Measurements from ENCODE around the gene LTF. TPM values are rescaled to one million over a fixed set of nuclear protein-coding genes. Genes with fewer than 3 reads are reported as not detected.

Gene LTF
- total RNA-seq, 1 donor from 2014 or later = not detected

GRCh38 chr3:46447228-46447985 is 17.3 kb downstream of the LTF start:
- Mint-ChIP-seq H3K27me3 (ENCODE audit: low read depth, unreplicated experiment) (peaks cover 24% of the 10 kb centered on the region), H3K9me3 (ENCODE audit: unreplicated experiment) (no peaks in the 10 kb centered on the region), H3K27ac (ENCODE audit: unreplicated experiment) (no peak overlapping the region), H3K4me1 (ENCODE audit: low read depth, unreplicated experiment) (no peaks in the 10 kb centered on the region), H3K36me3 (ENCODE audit: low read depth, unreplicated experiment) (no peaks in the 10 kb centered on the region), H3K4me3 (ENCODE audit: unreplicated experiment) (no peak overlapping the region)
- no peaks in the 10 kb centered on the region for H3K36me3 ChIP-seq (ENCODE audit: insufficient read depth, low read length)
- H3K79me2 ChIP-seq (ENCODE audit: insufficient read depth, low read length) = no peaks in the 10 kb centered on the region
- no peak overlapping the region for H3K4me2 ChIP-seq (ENCODE audit: low read length)
- H3K9ac ChIP-seq (ENCODE audit: low read length) = no peak overlapping the region
- DNase-seq (ENCODE audit: low read depth) = no peak
- TF ChIP-seq EZH2 (IDR thresholded peaks at IDR 0.05; ENCODE audit: insufficient read depth, low read length) = no peak
- no peak for TF ChIP-seq CTCF (IDR thresholded peaks at IDR 0.05; ENCODE audit: insufficient read depth, low read depth, low read length)
- no peaks in the 10 kb centered on the region for H3K4me1 ChIP-seq (ENCODE audit: insufficient read depth, low read length)
- no peaks in the 10 kb centered on the region for H3K9me3 ChIP-seq (ENCODE audit: insufficient read depth, low read depth, low read length)
- H2AFZ ChIP-seq (ENCODE audit: low read depth, low read length) = no peak overlapping the region
- H3K27me3 ChIP-seq (ENCODE audit: insufficient read depth, low read length) = peaks cover 12% of the 10 kb centered on the region
- no peak overlapping the region for H3K4me3 ChIP-seq (ENCODE audit: insufficient read depth, low read depth, low read length)
- no peak for FAIRE-seq
- no peak overlapping the region for H3K27ac ChIP-seq (ENCODE audit: low read depth, low read length)
- H4K20me1 ChIP-seq (ENCODE audit: insufficient read depth, low read length) = no peaks in the 10 kb centered on the region

DNA sequence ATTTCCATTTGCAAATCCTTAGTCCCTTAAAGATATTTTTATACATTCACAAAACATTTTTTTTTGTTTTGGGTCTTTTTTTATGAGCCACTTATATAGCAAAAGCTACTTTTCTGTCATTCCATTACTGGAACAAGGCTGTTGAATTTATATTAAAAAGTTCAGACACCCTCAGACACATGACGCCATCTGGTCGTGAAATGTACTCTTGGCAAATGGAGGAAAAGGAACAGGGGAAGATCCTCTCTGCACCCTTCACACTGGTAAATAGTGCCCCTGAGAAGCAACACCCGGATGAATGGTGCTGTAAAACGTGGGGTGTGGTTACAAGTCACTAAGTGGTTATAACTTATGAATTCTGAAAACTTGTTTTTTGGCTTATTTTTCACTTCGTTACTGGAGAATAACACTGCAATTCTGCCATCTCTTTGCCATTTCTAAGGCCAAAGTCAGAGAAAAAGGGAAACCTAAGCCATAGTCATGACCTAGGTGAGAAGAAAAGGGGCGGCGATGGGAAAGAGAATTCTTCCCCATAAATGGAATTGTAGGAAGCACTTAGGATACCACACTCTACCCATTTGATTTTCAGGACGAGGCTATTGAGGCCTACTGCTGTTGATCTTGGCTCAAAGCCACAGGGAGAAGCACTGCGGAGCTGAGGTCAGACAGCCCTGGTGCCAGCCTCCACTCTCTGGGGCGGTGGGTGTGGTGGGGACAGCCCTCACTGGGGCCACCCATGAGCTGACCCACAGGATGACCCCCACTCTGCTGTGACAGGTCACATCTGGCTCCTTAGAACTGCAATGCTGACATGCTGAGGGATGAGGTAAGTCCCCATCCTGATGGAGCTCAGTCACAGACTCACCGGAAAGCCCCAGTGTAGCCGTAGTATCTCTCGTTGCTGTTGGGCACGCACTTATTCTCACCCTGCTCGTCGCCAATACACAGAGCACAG is 21.9 kb downstream of the LTF start:
- Histone ChIP-seq H3K27ac (ENCODE audit: low read depth, low read length) (no peak overlapping the region), H3K4me3 (ENCODE audit: insufficient read depth, low read depth, low read length) (no peak overlapping the region), H4K20me1 (ENCODE audit: insufficient read depth, low read length) (no peaks in the 10 kb centered on the region), H3K27me3 (ENCODE audit: insufficient read depth, low read length) (peaks cover 15% of the 10 kb centered on the region), H3K4me2 (ENCODE audit: low read length) (no peak overlapping the region), H3K36me3 (ENCODE audit: insufficient read depth, low read length) (no peaks in the 10 kb centered on the region), H3K79me2 (ENCODE audit: insufficient read depth, low read length) (no peaks in the 10 kb centered on the region), H3K4me1 (ENCODE audit: insufficient read depth, low read length) (no peaks in the 10 kb centered on the region), H3K9me3 (ENCODE audit: insufficient read depth, low read depth, low read length) (no peaks in the 10 kb centered on the region), H2AFZ (ENCODE audit: low read depth, low read length) (no peak overlapping the region), H3K9ac (ENCODE audit: low read length) (no peak overlapping the region)
- Mint-ChIP-seq H3K4me3 (ENCODE audit: unreplicated experiment) (no peak overlapping the region), H3K36me3 (ENCODE audit: low read depth, unreplicated experiment) (no peaks in the 10 kb centered on the region), H3K27ac (ENCODE audit: unreplicated experiment) (no peak overlapping the region), H3K27me3 (ENCODE audit: low read depth, unreplicated experiment) (peaks cover 14% of the 10 kb centered on the region), H3K9me3 (ENCODE audit: unreplicated experiment) (peaks cover under 1% of the 10 kb centered on the region), H3K4me1 (ENCODE audit: low read depth, unreplicated experiment) (peaks cover 10% of the 10 kb centered on the region)
- TF ChIP-seq CTCF (IDR thresholded peaks at IDR 0.05; ENCODE audit: insufficient read depth, low read depth, low read length) (no peak), EZH2 (IDR thresholded peaks at IDR 0.05; ENCODE audit: insufficient read depth, low read length) (no peak)
- DNase-seq (ENCODE audit: low read depth) (peak; percentile 9), FAIRE-seq (no peak)

Measured in astrocyte (in vitro differentiated cells and primary cell).